GM21526 (cell line): Measurements from ENCODE around the gene EPB41.
A peak's percentile ranks its signal among the peaks of the same experiment; 100 is the strongest.
"Not testable (repeated sequence)": the region's sequence is repeated elsewhere in the genome, so short reads cannot be mapped to it uniquely, and the experiment has no call there.

Source experiments
- ATAC-seq: cut with Tn5 transposase; IDR thresholded peaks from one replicate; pipeline ENCODE4 v1.9.1; 2021; ENCODE audit warnings: moderate library complexity; ENCODE audit not compliant: unreplicated experiment, low FRiP score

EPB41 gene

GRCh38 chr1:28914228-28915030 lies at the start of gene EPB41:
EPB41 (plus strand) TSS chr1:28914569; CDS start chr1:28987438, 72,869 bp downstream.
- ATAC-seq: peak; percentile 73

GRCh38 chr1:28864695-28865094 lies 49.7 kb upstream of the EPB41 start:
- ATAC-seq: no peak

GRCh38 chr1:28865997-28866650 lies 48.2 kb upstream of the EPB41 start:
- ATAC-seq: no peak

- ATAC-seq: no peak
These were observed 46.5 kb upstream of the EPB41 start for GRCh38 chr1:28867850-28868249.

GRCh38 chr1:28869952-28870351 lies 44.4 kb upstream of the EPB41 start:
- no peak for ATAC-seq

- ATAC-seq: no peak
These were observed 42.6 kb upstream of the EPB41 start for GRCh38 chr1:28871631-28872401.

GRCh38 chr1:28875134-28875533 lies 39.2 kb upstream of the EPB41 start:
- ATAC-seq: not testable (repeated sequence)

- no peak for ATAC-seq
These were observed 37.1 kb upstream of the EPB41 start for GRCh38 chr1:28877132-28877781.

- no peak for ATAC-seq
These were observed 35.6 kb upstream of the EPB41 start for GRCh38 chr1:28878796-28879195.

- ATAC-seq: no peak
These were observed 32.2 kb upstream of the EPB41 start for GRCh38 chr1:28882009-28882628.

- no peak for ATAC-seq
These were observed 31.1 kb upstream of the EPB41 start for GRCh38 chr1:28883242-28883616.

GRCh38 chr1:28885472-28885877 lies 28.9 kb upstream of the EPB41 start:
- no peak for ATAC-seq

- ATAC-seq: no peak
These were observed 28.2 kb upstream of the EPB41 start for GRCh38 chr1:28885977-28886730.

- peak; percentile 69 for ATAC-seq
These were observed 27.5 kb upstream of the EPB41 start for GRCh38 chr1:28886731-28887418.

- no peak for ATAC-seq
These were observed 26.9 kb upstream of the EPB41 start for GRCh38 chr1:28887419-28887834.

GRCh38 chr1:28887835-28888682 lies 26.3 kb upstream of the EPB41 start:
- ATAC-seq: no peak

- no peak for ATAC-seq
These were observed 25.5 kb upstream of the EPB41 start for GRCh38 chr1:28888915-28889314.

GRCh38 chr1:28889357-28889756 lies 25.0 kb upstream of the EPB41 start:
- no peak for ATAC-seq
